ENCODE data around the gene CACNA1A.
"Not testable (repeated sequence)": the region's sequence is repeated elsewhere in the genome, so short reads cannot be mapped to it uniquely, and the experiment has no call there.

DNA sequence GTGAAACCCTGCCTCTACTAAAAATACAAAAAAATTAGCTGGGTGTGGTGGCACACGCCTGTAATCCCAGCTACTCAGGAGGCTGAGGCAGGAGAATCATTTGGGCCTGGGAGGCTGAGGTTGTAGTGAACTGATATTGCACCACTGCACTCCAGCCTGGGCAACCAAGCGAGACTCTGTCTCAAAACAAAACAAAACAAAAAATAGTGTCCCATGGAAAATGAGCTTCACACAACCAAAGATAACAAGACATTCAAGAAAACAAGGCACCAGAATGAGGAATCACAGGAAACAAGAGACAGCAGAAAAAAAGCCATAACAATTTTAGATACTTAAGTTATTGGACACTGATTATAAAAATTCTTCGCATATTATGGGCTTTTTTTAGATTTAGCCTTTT lies 80.4 kb downstream of the CACNA1A start:
- TF ChIP-seq, protein P1, sequence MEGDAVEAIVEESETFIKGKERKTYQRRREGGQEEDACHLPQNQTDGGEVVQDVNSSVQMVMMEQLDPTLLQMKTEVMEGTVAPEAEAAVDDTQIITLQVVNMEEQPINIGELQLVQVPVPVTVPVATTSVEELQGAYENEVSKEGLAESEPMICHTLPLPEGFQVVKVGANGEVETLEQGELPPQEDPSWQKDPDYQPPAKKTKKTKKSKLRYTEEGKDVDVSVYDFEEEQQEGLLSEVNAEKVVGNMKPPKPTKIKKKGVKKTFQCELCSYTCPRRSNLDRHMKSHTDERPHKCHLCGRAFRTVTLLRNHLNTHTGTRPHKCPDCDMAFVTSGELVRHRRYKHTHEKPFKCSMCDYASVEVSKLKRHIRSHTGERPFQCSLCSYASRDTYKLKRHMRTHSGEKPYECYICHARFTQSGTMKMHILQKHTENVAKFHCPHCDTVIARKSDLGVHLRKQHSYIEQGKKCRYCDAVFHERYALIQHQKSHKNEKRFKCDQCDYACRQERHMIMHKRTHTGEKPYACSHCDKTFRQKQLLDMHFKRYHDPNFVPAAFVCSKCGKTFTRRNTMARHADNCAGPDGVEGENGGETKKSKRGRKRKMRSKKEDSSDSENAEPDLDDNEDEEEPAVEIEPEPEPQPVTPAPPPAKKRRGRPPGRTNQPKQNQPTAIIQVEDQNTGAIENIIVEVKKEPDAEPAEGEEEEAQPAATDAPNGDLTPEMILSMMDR (IDR thresholded peaks at IDR 0.05; ENCODE audit: low read length): not testable (repeated sequence)
- not testable (repeated sequence) for TF ChIP-seq EZH2 (IDR thresholded peaks at IDR 0.05; ENCODE audit: borderline replicate concordance, low read length)
